Osteoblast (primary cell): Measurements from ENCODE around the gene SEC24D. TPM values are rescaled to one million over a fixed set of nuclear protein-coding genes. Genes with fewer than 3 reads are reported as not detected.
A peak's percentile ranks its signal among the peaks of the same experiment; 100 is the strongest.

ENCODE experiments used
- DNase-seq: peaks from one replicate; pipeline ENCODE4 v3.0.0; 2011; ENCODE audit warnings: low spot score, mixed read lengths; ENCODE audit not compliant: insufficient read length; ENCODE audit errors: missing footprints
- H2AFZ ChIP-seq: 2 replicates; pipeline ENCODE4 v1.6.0; 2011; ENCODE audit warnings: mild to moderate bottlenecking, low read length
- H3K27ac ChIP-seq: 2 replicates; pipeline ENCODE4 v1.5.1; 2011; ENCODE audit warnings: mild to moderate bottlenecking, low read depth, low read length, moderate library complexity
- H3K27me3 ChIP-seq: 2 replicates; pipeline ENCODE4 v1.6.0; 2012; ENCODE audit warnings: mild to moderate bottlenecking, control low read depth, inconsistent platforms, low read length, moderate library complexity; ENCODE audit not compliant: insufficient read depth
- H3K36me3 ChIP-seq: 2 replicates; pipeline ENCODE4 v1.5.1; 2011; ENCODE audit warnings: mild to moderate bottlenecking, low read length, control low read depth, moderate library complexity; ENCODE audit not compliant: insufficient read depth
- H3K4me1 ChIP-seq: 2 replicates; pipeline ENCODE4 v1.5.1; 2011; ENCODE audit warnings: mild to moderate bottlenecking, low read length, control low read depth, moderate library complexity; ENCODE audit not compliant: insufficient read depth
- H3K4me2 ChIP-seq: 2 replicates; pipeline ENCODE4 v1.6.0; 2011; ENCODE audit warnings: mild to moderate bottlenecking, low read length; ENCODE audit not compliant: insufficient read depth
- H3K4me3 ChIP-seq: fragments of 200-600 bp; sonication (generic); 3 replicates; pipeline ENCODE4 v1.5.1; 2012; ENCODE audit warnings: mild to moderate bottlenecking, low read length, inconsistent platforms; ENCODE audit not compliant: insufficient read depth
- H3K79me2 ChIP-seq: 2 replicates; pipeline ENCODE4 v1.6.0; 2012; ENCODE audit warnings: mild to moderate bottlenecking, low read length, control low read depth, inconsistent platforms; ENCODE audit not compliant: insufficient read depth
- H3K9me3 ChIP-seq: 2 replicates; pipeline ENCODE4 v1.5.1; 2011; ENCODE audit warnings: low read depth, low read length, control low read depth
- H4K20me1 ChIP-seq: 2 replicates; pipeline ENCODE4 v1.6.0; 2012; ENCODE audit warnings: mild to moderate bottlenecking, low read length, control low read depth; ENCODE audit not compliant: insufficient read depth
- total RNA-seq: library from RNA; depleted of rRNA; stranded (reverse); fragments of >200 nt; gene quantifications from 2 replicates; pipeline ENCODE4 v1.2.3, GENCODE V29; 2012
- TF ChIP-seq, protein P1 (sequence below): IDR thresholded peaks from 2 replicates; pipeline ENCODE4 v1.5.1; 2011; ENCODE audit warnings: mild to moderate bottlenecking, low read depth, low read length, moderate library complexity; ENCODE audit errors: extremely low read depth

SEC24D gene
- total RNA-seq, 1 donor, result 116 TPM

- peaks cover 65% of the 10 kb centered on the region for H3K36me3 ChIP-seq
- peaks cover 9% of the 10 kb centered on the region for H3K4me1 ChIP-seq
- DNase-seq, result no peak
- no peak overlapping the region for H3K27ac ChIP-seq
- TF ChIP-seq, protein P1, sequence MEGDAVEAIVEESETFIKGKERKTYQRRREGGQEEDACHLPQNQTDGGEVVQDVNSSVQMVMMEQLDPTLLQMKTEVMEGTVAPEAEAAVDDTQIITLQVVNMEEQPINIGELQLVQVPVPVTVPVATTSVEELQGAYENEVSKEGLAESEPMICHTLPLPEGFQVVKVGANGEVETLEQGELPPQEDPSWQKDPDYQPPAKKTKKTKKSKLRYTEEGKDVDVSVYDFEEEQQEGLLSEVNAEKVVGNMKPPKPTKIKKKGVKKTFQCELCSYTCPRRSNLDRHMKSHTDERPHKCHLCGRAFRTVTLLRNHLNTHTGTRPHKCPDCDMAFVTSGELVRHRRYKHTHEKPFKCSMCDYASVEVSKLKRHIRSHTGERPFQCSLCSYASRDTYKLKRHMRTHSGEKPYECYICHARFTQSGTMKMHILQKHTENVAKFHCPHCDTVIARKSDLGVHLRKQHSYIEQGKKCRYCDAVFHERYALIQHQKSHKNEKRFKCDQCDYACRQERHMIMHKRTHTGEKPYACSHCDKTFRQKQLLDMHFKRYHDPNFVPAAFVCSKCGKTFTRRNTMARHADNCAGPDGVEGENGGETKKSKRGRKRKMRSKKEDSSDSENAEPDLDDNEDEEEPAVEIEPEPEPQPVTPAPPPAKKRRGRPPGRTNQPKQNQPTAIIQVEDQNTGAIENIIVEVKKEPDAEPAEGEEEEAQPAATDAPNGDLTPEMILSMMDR, result no peak
- peaks cover 65% of the 10 kb centered on the region for H3K79me2 ChIP-seq
- no peak overlapping the region for H3K4me3 ChIP-seq
- no peak overlapping the region for H2AFZ ChIP-seq
- H3K27me3 ChIP-seq, result no peaks in the 10 kb centered on the region
- H3K4me2 ChIP-seq, result no peak overlapping the region
- H3K9me3 ChIP-seq, result no peaks in the 10 kb centered on the region
- H4K20me1 ChIP-seq, result peaks cover 28% of the 10 kb centered on the region
Observed at GRCh38 chr4:118790544-118790943, 45.4 kb downstream of the SEC24D start.

DNA sequence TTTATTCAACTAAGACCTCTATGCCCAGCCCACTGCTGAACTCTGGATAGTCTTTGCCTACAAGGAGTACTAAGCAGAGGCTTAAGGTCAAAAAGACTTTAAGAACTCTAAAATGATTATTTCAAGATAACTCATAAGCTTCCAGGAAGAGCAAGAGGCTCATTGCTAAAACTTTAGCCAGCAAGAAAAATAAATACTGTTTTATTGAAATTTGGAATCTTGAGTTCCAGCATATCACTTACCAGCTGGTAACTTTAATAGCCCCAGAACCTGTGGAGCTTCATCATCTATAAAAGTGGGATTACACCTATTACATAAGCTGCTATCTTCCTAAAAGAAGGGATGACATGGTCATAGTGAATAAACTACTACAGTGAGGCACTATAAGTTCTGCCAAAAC is 47.0 kb downstream of the SEC24D start:
- TF ChIP-seq, protein P1, result no peak
- Histone ChIP-seq H4K20me1 (peaks cover 36% of the 10 kb centered on the region), H3K36me3 (peaks cover 58% of the 10 kb centered on the region), H3K4me3 (no peak overlapping the region), H3K9me3 (no peaks in the 10 kb centered on the region), H3K4me2 (no peak overlapping the region), H3K27me3 (no peaks in the 10 kb centered on the region), H2AFZ (no peak overlapping the region), H3K79me2 (peaks cover 61% of the 10 kb centered on the region), H3K27ac (no peak overlapping the region), H3K4me1 (peaks cover 12% of the 10 kb centered on the region)
- DNase-seq, result no peak

DNA sequence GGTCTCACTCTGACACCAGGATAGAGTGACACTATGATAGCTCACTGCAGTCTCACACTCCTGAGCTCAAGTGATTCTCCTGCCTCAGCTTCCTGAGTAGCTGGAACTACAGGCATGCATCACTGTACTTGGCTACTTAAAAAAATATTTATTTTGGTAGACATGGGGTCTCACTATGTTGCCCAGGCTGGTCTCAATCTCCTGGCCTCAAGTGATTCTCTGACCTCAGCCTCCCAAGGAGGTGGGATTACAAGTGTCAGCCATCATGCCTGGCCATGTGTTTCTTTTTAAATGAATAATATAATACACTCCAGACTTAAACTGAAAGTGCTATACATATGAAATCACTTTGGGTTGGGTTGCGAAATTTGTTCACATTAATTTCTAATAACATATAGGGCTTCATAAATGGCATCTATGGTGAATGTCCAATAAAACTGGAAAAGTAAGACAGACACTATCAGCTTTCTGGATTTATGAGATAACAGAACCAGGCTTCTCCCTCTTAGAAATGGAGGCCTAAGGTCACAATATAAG is 48.0 kb downstream of the SEC24D start:
- TF ChIP-seq, protein P1, result no peak
- Histone ChIP-seq H3K4me1 (peaks cover 16% of the 10 kb centered on the region), H2AFZ (no peak overlapping the region), H3K4me2 (no peak overlapping the region), H3K27me3 (no peaks in the 10 kb centered on the region), H3K36me3 (peaks cover 61% of the 10 kb centered on the region), H3K9me3 (no peaks in the 10 kb centered on the region), H3K4me3 (no peak overlapping the region), H4K20me1 (peaks cover 40% of the 10 kb centered on the region), H3K27ac (peak overlapping the region; percentile 34), H3K79me2 (peaks cover 64% of the 10 kb centered on the region)
- DNase-seq, result no peak

DNA sequence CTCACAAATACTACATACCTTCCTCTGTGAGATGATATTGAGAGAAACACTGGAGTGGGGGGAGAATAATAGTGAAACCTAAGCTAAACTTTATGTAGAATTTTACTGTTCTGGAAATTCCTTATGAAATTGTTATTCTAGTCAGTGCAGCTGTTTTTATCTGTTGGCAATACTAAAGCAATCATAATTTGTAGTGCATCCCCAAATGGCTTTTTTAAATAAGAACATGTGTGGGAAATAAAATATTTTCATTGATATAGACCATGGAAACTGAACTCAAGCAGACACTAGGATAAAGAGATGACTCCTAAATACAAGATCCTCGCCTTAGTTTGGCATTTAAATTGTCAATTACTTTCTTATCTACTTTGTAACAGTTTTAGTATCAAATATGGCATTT is 51.1 kb downstream of the SEC24D start:
- H3K79me2 ChIP-seq, result peaks cover 51% of the 10 kb centered on the region
- TF ChIP-seq, protein P1, result no peak
- no peak overlapping the region for H2AFZ ChIP-seq
- H3K27me3 ChIP-seq, result no peaks in the 10 kb centered on the region
- H3K4me2 ChIP-seq, result no peak overlapping the region
- peaks cover 16% of the 10 kb centered on the region for H3K4me1 ChIP-seq
- peaks cover 29% of the 10 kb centered on the region for H4K20me1 ChIP-seq
- no peak for DNase-seq
- H3K9me3 ChIP-seq, result no peaks in the 10 kb centered on the region
- H3K27ac ChIP-seq, result peak overlapping the region; percentile 7
- H3K36me3 ChIP-seq, result peaks cover 56% of the 10 kb centered on the region
- no peak overlapping the region for H3K4me3 ChIP-seq
